ENCODE results near the gene MTNR1A.

The MTNR1A gene

GRCh38 chr4:186554914-186555827 is at the start of gene MTNR1A:
TSS of gene MTNR1A (minus strand) at chr4:186555567. CDS start at chr4:186555365, 202 bp downstream.
- no peak within 1 kb of the TSS for H3K4me3 Mint-ChIP-seq
- H3K9me3 Mint-ChIP-seq, result no peaks in the 10 kb centered on the region
- ATAC-seq (no peak), DNase-seq (ENCODE audit: low spot score in 2 of 2) (no peak)
- no peaks in the 10 kb centered on the region for H3K36me3 Mint-ChIP-seq
- H3K27ac Mint-ChIP-seq, result no peak within 1 kb of the TSS
- H3K4me1 Mint-ChIP-seq, result no peaks in the 10 kb centered on the region

GRCh38 chr4:186604124-186604807 is 48.9 kb upstream of the MTNR1A start:
- Mint-ChIP-seq H3K4me1 (no peaks in the 10 kb centered on the region), H3K36me3 (no peaks in the 10 kb centered on the region), H3K27ac (no peak overlapping the region), H3K9me3 (peaks cover 9% of the 10 kb centered on the region), H3K4me3 (no peak overlapping the region)
- ATAC-seq (no peak), DNase-seq (ENCODE audit: low spot score in 2 of 2) (no peak)

- no peaks in the 10 kb centered on the region for H3K4me1 Mint-ChIP-seq
These were observed 47.6 kb upstream of the MTNR1A start for GRCh38 chr4:186602978-186603377.

GRCh38 chr4:186599483-186599882 is 44.1 kb upstream of the MTNR1A start:
- Mint-ChIP-seq H3K27ac (no peak overlapping the region), H3K4me1 (no peaks in the 10 kb centered on the region), H3K36me3 (no peaks in the 10 kb centered on the region), H3K4me3 (no peak overlapping the region), H3K9me3 (peaks cover 2% of the 10 kb centered on the region)
- no peak for ATAC-seq
- DNase-seq (ENCODE audit: low spot score in 2 of 2), result no peak

More at GRCh38 chr4:186602978-186603377, 47.6 kb upstream of the MTNR1A start:
- no peak for DNase-seq (ENCODE audit: low spot score in 2 of 2)
- H3K36me3 Mint-ChIP-seq, result no peaks in the 10 kb centered on the region
- no peak overlapping the region for H3K27ac Mint-ChIP-seq
- no peak overlapping the region for H3K4me3 Mint-ChIP-seq
- no peak for ATAC-seq
- peaks cover 9% of the 10 kb centered on the region for H3K9me3 Mint-ChIP-seq

DNA sequence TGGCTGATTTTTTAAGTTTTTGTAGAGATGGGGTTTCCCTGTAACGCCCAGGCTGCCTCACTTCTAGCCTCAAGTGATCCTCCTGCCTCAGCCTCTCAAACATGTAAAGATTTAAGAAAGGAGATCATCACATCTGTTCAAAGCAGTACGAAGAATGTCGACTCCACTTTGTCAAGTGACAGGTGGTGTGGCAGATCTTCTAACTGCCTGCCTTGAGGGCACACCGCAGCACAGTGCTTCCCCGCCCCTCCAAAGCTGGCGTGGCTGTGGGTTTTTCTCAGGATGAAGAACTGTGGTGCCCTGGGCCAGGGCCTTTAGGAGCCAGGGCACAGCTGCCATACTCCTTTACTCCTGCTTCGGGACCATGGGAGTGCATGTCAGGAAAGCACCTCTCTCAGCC is 43.3 kb upstream of the MTNR1A start:
- Mint-ChIP-seq H3K9me3 (no peaks in the 10 kb centered on the region), H3K4me3 (no peak overlapping the region), H3K27ac (no peak overlapping the region), H3K4me1 (no peaks in the 10 kb centered on the region), H3K36me3 (no peaks in the 10 kb centered on the region)
- no peak for DNase-seq (ENCODE audit: low spot score in 2 of 2)
- no peak for ATAC-seq

- Mint-ChIP-seq H3K36me3 (no peaks in the 10 kb centered on the region), H3K9me3 (no peaks in the 10 kb centered on the region), H3K27ac (no peak overlapping the region), H3K4me1 (no peaks in the 10 kb centered on the region), H3K4me3 (no peak overlapping the region)
- no peak for ATAC-seq
- DNase-seq (ENCODE audit: low spot score in 2 of 2), result no peak
These were observed 41.6 kb upstream of the MTNR1A start for GRCh38 chr4:186596850-186597390.

- Mint-ChIP-seq H3K4me1 (no peaks in the 10 kb centered on the region), H3K27ac (no peak overlapping the region), H3K36me3 (no peaks in the 10 kb centered on the region), H3K4me3 (no peak overlapping the region), H3K9me3 (no peaks in the 10 kb centered on the region)
- ATAC-seq, result no peak
- no peak for DNase-seq (ENCODE audit: low spot score in 2 of 2)
These were observed 41.0 kb upstream of the MTNR1A start for GRCh38 chr4:186596346-186596745.

DNA sequence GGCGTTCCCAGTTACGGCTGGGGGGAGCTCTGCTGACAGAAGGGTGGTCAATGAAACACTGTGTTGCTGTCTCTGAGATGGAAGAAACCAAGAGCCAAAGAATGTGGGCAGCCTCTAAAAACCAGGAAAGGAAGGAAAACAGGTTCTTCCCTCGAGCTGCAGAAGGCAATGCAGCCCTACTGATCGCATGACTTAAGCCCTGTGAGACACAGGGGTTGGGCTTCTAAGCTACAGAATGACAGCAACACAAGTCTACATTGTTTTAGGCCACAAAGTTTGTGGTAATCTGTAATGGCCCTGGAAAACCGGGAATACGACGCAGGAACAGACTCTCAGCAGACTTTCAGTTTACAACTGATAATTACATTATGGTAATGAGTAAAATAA is 38.2 kb upstream of the MTNR1A start:
- ATAC-seq, result no peak
- no peak for DNase-seq (ENCODE audit: low spot score in 2 of 2)
- H3K36me3 Mint-ChIP-seq, result no peaks in the 10 kb centered on the region
- no peak overlapping the region for H3K4me3 Mint-ChIP-seq
- no peak overlapping the region for H3K27ac Mint-ChIP-seq
- no peaks in the 10 kb centered on the region for H3K9me3 Mint-ChIP-seq
- no peaks in the 10 kb centered on the region for H3K4me1 Mint-ChIP-seq

- no peak for DNase-seq (ENCODE audit: low spot score in 2 of 2)
- Mint-ChIP-seq H3K9me3 (no peaks in the 10 kb centered on the region), H3K36me3 (no peaks in the 10 kb centered on the region), H3K27ac (no peak overlapping the region), H3K4me1 (no peaks in the 10 kb centered on the region), H3K4me3 (no peak overlapping the region)
- ATAC-seq, result no peak
These were observed 37.7 kb upstream of the MTNR1A start for GRCh38 chr4:186592966-186593586.

DNA sequence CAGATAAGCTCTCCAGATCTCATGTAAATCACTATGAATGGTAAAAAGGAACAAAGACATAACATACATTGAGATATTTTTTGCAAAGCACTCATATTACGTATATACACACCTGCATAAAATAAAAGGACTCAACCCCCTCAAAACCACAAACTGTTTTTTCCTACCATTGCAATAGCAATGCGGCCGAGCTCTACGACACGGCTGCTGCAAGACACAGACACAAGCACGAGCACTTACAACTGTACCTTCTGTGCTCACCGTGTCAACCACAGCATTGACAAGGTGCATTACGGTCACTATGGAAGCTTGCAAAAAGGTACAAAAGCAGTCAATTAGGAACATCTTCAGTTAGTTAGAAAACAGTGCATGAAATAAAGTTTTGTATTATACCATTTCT is 37.1 kb upstream of the MTNR1A start:
- Mint-ChIP-seq H3K9me3 (no peaks in the 10 kb centered on the region), H3K4me1 (no peaks in the 10 kb centered on the region), H3K36me3 (no peaks in the 10 kb centered on the region), H3K4me3 (no peak overlapping the region), H3K27ac (no peak overlapping the region)
- DNase-seq (ENCODE audit: low spot score in 2 of 2) (no peak), ATAC-seq (no peak)

GRCh38 chr4:186591651-186592050 is 36.3 kb upstream of the MTNR1A start:
- Mint-ChIP-seq H3K4me3 (no peak overlapping the region), H3K9me3 (no peaks in the 10 kb centered on the region), H3K36me3 (no peaks in the 10 kb centered on the region), H3K4me1 (no peaks in the 10 kb centered on the region), H3K27ac (no peak overlapping the region)
- DNase-seq (ENCODE audit: low spot score in 2 of 2) (no peak), ATAC-seq (no peak)

- no peaks in the 10 kb centered on the region for H3K9me3 Mint-ChIP-seq
- H3K27ac Mint-ChIP-seq, result no peak overlapping the region
- no peaks in the 10 kb centered on the region for H3K36me3 Mint-ChIP-seq
- no peak overlapping the region for H3K4me3 Mint-ChIP-seq
- H3K4me1 Mint-ChIP-seq, result no peaks in the 10 kb centered on the region
- no peak for ATAC-seq
- DNase-seq (ENCODE audit: low spot score in 2 of 2), result no peak
These were observed 33.1 kb upstream of the MTNR1A start for GRCh38 chr4:186588503-186588902.

GRCh38 chr4:186587416-186588018 is 32.1 kb upstream of the MTNR1A start:
- H3K4me1 Mint-ChIP-seq, result no peaks in the 10 kb centered on the region
- H3K4me3 Mint-ChIP-seq, result no peak overlapping the region
- peak; percentile 39 to 62 for DNase-seq (ENCODE audit: low spot score in 2 of 2)
- no peak for ATAC-seq
- H3K36me3 Mint-ChIP-seq, result no peaks in the 10 kb centered on the region
- H3K9me3 Mint-ChIP-seq, result peaks cover under 1% of the 10 kb centered on the region
- no peak overlapping the region for H3K27ac Mint-ChIP-seq

DNA sequence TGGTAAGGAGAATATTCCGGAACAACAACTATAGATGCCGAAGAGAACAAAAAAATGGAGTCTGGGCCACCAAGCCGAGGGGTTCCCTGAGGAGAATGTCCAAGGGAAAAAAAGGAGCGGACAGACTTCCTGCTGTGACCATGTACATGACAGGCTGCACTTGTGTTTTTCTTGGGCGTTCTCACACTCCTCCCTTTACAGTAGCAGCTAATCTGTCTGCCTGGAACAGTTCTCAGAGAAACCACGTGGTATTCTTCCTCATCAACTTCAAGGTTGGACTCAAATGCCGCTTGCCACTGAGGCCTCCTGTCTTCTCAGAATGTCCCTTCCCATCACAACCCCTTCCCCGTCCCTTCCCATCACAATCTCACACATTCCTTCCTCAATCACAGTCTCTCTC is 30.8 kb upstream of the MTNR1A start:
- ATAC-seq (no peak), DNase-seq (ENCODE audit: low spot score in 2 of 2) (no peak)
- peaks cover 3% of the 10 kb centered on the region for H3K9me3 Mint-ChIP-seq

DNA sequence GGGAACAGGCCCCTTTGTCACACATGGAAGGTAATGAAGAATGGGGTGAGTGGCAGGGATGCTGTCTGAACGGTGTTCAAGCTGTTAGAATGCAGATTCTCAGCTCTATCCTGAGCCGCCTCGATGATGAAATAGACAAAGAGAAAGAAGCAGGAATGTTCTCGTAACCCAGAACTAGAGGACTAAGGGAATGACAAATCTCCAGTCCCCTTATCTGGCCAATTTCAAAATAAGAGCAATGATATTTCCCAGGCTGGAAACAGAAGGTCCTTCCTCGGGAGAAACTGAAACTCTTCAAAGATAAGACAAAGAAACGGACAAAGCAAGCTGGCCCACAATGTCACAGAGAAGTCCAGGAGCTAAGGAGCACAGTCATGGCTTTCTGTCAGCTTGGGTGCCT is 29.5 kb upstream of the MTNR1A start:
- H3K4me1 Mint-ChIP-seq, result no peaks in the 10 kb centered on the region
- ATAC-seq, result no peak
- H3K4me3 Mint-ChIP-seq, result no peak overlapping the region
- no peak overlapping the region for H3K27ac Mint-ChIP-seq
- no peaks in the 10 kb centered on the region for H3K36me3 Mint-ChIP-seq
- DNase-seq (ENCODE audit: low spot score in 2 of 2), result no peak
- peaks cover 3% of the 10 kb centered on the region for H3K9me3 Mint-ChIP-seq

More for the DNA sequence above, 30.8 kb upstream of the MTNR1A start:
- Mint-ChIP-seq H3K4me3 (no peak overlapping the region), H3K4me1 (no peaks in the 10 kb centered on the region), H3K36me3 (no peaks in the 10 kb centered on the region), H3K27ac (no peak overlapping the region)

Measured in stimulated activated effector memory CD8-positive, alpha-beta T cell treated with anti-CD3 and anti-CD28 coated beads, Interleukin-12 subunit alpha, Interleukin-12 subunit beta, amount 100 ng/mL, for 72 hours (primary cell).